Ishikawa (cell line): ENCODE measurements around the gene MYH2.

ENCODE experiments used
- FOXM1 ChIP-seq: IDR thresholded peaks from 2 replicates; pipeline ENCODE4 v1.6.1; 2012; ENCODE audit warnings: low read depth, borderline replicate concordance
- RAD21 ChIP-seq: IDR thresholded peaks from 2 replicates; pipeline ENCODE4 v1.6.1; 2012; ENCODE audit warnings: low read depth
- TAF1 ChIP-seq: IDR thresholded peaks from 2 replicates; pipeline ENCODE4 v1.6.1; 2012; ENCODE audit warnings: low read depth, mild to moderate bottlenecking
- TEAD4 ChIP-seq: IDR thresholded peaks from 2 replicates; pipeline ENCODE4 v1.6.1; 2012
- USF1 ChIP-seq: IDR thresholded peaks from 2 replicates; pipeline ENCODE4 v1.6.1; 2012
- ZBTB7A ChIP-seq: IDR thresholded peaks from 2 replicates; pipeline ENCODE4 v1.6.1; 2012; ENCODE audit warnings: low read depth

GRCh38 chr17:10523064-10523463 lies 26.4 kb downstream of the MYH2 start:
- TF ChIP-seq TAF1: no peak
- no peak for TF ChIP-seq ZBTB7A
- no peak for TF ChIP-seq RAD21
- TF ChIP-seq USF1: no peak
- TF ChIP-seq FOXM1: no peak
- TF ChIP-seq TEAD4: no peak
